ENCODE results near the gene MAP6. TPM values are rescaled to one million over a fixed set of nuclear protein-coding genes. Genes with fewer than 3 reads are reported as not detected.

The MAP6 gene
- polyA plus RNA-seq, 1 donor (not counting 4 experiments of a cell fraction or from before 2014, with no cell fraction given): 1.7 TPM

- H3K27me3 ChIP-seq (ENCODE audit: control insufficient read depth, extremely low read depth, insufficient read depth, low read length): peaks cover 40% of the 10 kb centered on the region
These were observed 3.7 kb downstream of the MAP6 start for GRCh38 chr11:75665126-75665525.

GRCh38 chr11:75664389-75664788 lies 4.4 kb downstream of the MAP6 start:
- Histone ChIP-seq H3K36me3 (ENCODE audit: control insufficient read depth in 2 of 2, extremely low read depth in 1 of 2, insufficient read depth in 2 of 2, low read length in 2 of 2) (no peaks in the 10 kb centered on the region), H3K27ac (ENCODE audit: control insufficient read depth, insufficient read depth, low read length) (no peak overlapping the region), H3K9me1 (ENCODE audit: control insufficient read depth, extremely low read depth, insufficient read depth, low read length) (no peaks in the 10 kb centered on the region), H3K79me2 (ENCODE audit: control insufficient read depth, insufficient read depth, low read length) (no peaks in the 10 kb centered on the region), H3K4me2 (ENCODE audit: control insufficient read depth, extremely low read depth, insufficient read depth, low read depth, low read length) (no peak overlapping the region), H4K20me1 (ENCODE audit: control insufficient read depth, extremely low read depth, insufficient read depth, low read length) (no peaks in the 10 kb centered on the region), H3K9ac (ENCODE audit: control insufficient read depth, extremely low read depth, insufficient read depth, low read length) (no peak overlapping the region), H2AFZ (ENCODE audit: control insufficient read depth, low read length) (no peak overlapping the region), H3K4me1 (ENCODE audit: control insufficient read depth, extremely low read depth, insufficient read depth, low read length) (peaks cover 7% of the 10 kb centered on the region), H3K4me3 (ENCODE audit: control insufficient read depth in 2 of 3, extremely low read depth in 1 of 3, insufficient read depth in 2 of 3, low read depth in 1 of 3, low read length in 3 of 3) (no peak overlapping the region), H3K27me3 (ENCODE audit: control insufficient read depth, extremely low read depth, insufficient read depth, low read length) (peaks cover 32% of the 10 kb centered on the region), H3K9me3 (ENCODE audit: control insufficient read depth, low read depth, low read length) (no peaks in the 10 kb centered on the region)
- DNase-seq (ENCODE audit: low read depth, low spot score) (no peak), FAIRE-seq (no peak)
- TF ChIP-seq CTCF (optimal IDR thresholded peaks at IDR 0.05 in 1 of 3, IDR thresholded peaks at IDR 0.05 in 1 of 3, conservative IDR thresholded peaks at IDR 0.05 in 1 of 3; ENCODE audit: extremely low read depth in 1 of 3, insufficient read depth in 2 of 3, low read length in 3 of 3) (no peak), EZH2 (IDR thresholded peaks at IDR 0.05; ENCODE audit: low read length) (no peak)
- dilution Hi-C loops (cut with MboI; ENCODE audit: extremely low pct_ligation_motif_present, low sequenced_read_pairs): no loop called here

More at GRCh38 chr11:75665126-75665525, 3.7 kb downstream of the MAP6 start:
- no peaks in the 10 kb centered on the region for H3K9me3 ChIP-seq (ENCODE audit: control insufficient read depth, low read depth, low read length)
- no peak overlapping the region for H3K27ac ChIP-seq (ENCODE audit: control insufficient read depth, insufficient read depth, low read length)
- peaks cover 7% of the 10 kb centered on the region for H3K4me1 ChIP-seq (ENCODE audit: control insufficient read depth, extremely low read depth, insufficient read depth, low read length)
- no peaks in the 10 kb centered on the region for H4K20me1 ChIP-seq (ENCODE audit: control insufficient read depth, extremely low read depth, insufficient read depth, low read length)
- dilution Hi-C loops (cut with MboI; ENCODE audit: extremely low pct_ligation_motif_present, low sequenced_read_pairs): no loop called here
- no peak overlapping the region for H3K4me3 ChIP-seq (ENCODE audit: control insufficient read depth in 2 of 3, extremely low read depth in 1 of 3, insufficient read depth in 2 of 3, low read depth in 1 of 3, low read length in 3 of 3)
- H3K36me3 ChIP-seq (ENCODE audit: control insufficient read depth in 2 of 2, extremely low read depth in 1 of 2, insufficient read depth in 2 of 2, low read length in 2 of 2): no peaks in the 10 kb centered on the region
- no peak overlapping the region for H3K4me2 ChIP-seq (ENCODE audit: control insufficient read depth, extremely low read depth, insufficient read depth, low read depth, low read length)
- TF ChIP-seq EZH2 (IDR thresholded peaks at IDR 0.05; ENCODE audit: low read length): no peak
- TF ChIP-seq CTCF (optimal IDR thresholded peaks at IDR 0.05 in 1 of 3, IDR thresholded peaks at IDR 0.05 in 1 of 3, conservative IDR thresholded peaks at IDR 0.05 in 1 of 3; ENCODE audit: extremely low read depth in 1 of 3, insufficient read depth in 2 of 3, low read length in 3 of 3): no peak
- no peak for FAIRE-seq
- no peak overlapping the region for H3K9ac ChIP-seq (ENCODE audit: control insufficient read depth, extremely low read depth, insufficient read depth, low read length)
- no peaks in the 10 kb centered on the region for H3K79me2 ChIP-seq (ENCODE audit: control insufficient read depth, insufficient read depth, low read length)
- no peaks in the 10 kb centered on the region for H3K9me1 ChIP-seq (ENCODE audit: control insufficient read depth, extremely low read depth, insufficient read depth, low read length)
- DNase-seq (ENCODE audit: low read depth, low spot score): no peak
- H2AFZ ChIP-seq (ENCODE audit: control insufficient read depth, low read length): no peak overlapping the region

Measured in keratinocyte (primary cell).